HUES64 (cell line): Measurements from ENCODE around the gene CEP250.

Experiments
- H3K27ac ChIP-seq: 2 replicates; pipeline ENCODE4 v1.7.0; 2013; ENCODE audit warnings: low read depth, low read length, inconsistent platforms
- H3K27me3 ChIP-seq: 2 replicates; pipeline ENCODE4 v1.6.1; 2013; ENCODE audit warnings: mild to moderate bottlenecking, low read length; ENCODE audit not compliant: insufficient read depth
- H3K36me3 ChIP-seq: 2 replicates; pipeline ENCODE4 v1.6.1; 2013; ENCODE audit warnings: mild to moderate bottlenecking, low read length; ENCODE audit not compliant: insufficient read depth
- H3K4me1 ChIP-seq: 2 replicates; pipeline ENCODE4 v1.6.1; 2013; ENCODE audit warnings: mild to moderate bottlenecking, low read length, moderate library complexity; ENCODE audit not compliant: insufficient read depth
- H3K4me3 ChIP-seq: 2 replicates; pipeline ENCODE4 v1.5.1; 2013; ENCODE audit warnings: mild to moderate bottlenecking, low read length, moderate library complexity
- H3K9ac ChIP-seq: 2 replicates; pipeline ENCODE4 v1.6.1; 2013; ENCODE audit warnings: mild to moderate bottlenecking, low read depth, low read length
- H3K9me3 ChIP-seq: 2 replicates; pipeline ENCODE4 v1.6.1; 2013; ENCODE audit warnings: low read depth, low read length; ENCODE audit not compliant: insufficient read depth
- WGBS: fragments of 150-250, 120-280 bp; methylation state at CpG from one replicate; pipeline ENCODE4 v1.1.7; 2013; ENCODE audit warnings: missing lambda C conversion rate; 5-methylcytosine and 5-hydroxymethylcytosine counted together

Gene CEP250

DNA sequence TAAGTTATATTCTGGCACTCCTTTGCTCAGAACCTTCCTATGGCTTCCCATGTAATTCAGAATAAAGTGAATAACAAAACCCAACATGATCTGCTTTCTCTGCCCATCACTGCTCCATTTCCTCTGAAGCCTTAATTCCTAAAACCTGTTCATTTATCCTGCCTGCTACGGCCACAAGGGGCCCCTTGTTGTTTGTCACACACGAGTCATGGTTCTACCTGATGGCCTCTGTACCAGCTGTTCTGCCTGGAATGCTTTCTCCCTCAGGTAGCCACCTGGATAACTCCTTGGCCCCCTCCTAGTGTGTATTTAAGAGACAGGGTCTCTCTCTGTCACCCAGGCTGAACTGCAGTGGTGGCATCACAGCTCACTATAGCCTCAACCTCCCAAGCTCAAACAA, 113.2 kb downstream of the CEP250 start:
- Histone ChIP-seq H3K4me1 (no peaks in the 10 kb centered on the region), H3K36me3 (no peaks in the 10 kb centered on the region), H3K27ac (no peak overlapping the region), H3K9ac (no peak overlapping the region), H3K4me3 (no peak overlapping the region), H3K9me3 (peaks cover 3% of the 10 kb centered on the region; the same call in 1 of the 2 replicates), H3K27me3 (no peaks in the 10 kb centered on the region)
- 32% methylated on average over 2 of the region's 2 CpGs for WGBS
